IMR-90 (cell line): ENCODE data around the gene SAMM50. TPM values are rescaled to one million over a fixed set of nuclear protein-coding genes. Genes with fewer than 3 reads are reported as not detected.

ENCODE experiments used
- ATAC-seq: fragments of 200-7000 bp; cut with Tn5 transposase; 2 replicates; pipeline ENCODE4 v1.9.1; 2020; ENCODE audit warnings: low read depth, mild to moderate bottlenecking, moderate library complexity
- BruUV-seq: library from RNA; stranded (reverse); fragments of 400-500 nt; replicated peaks from 2 replicates; lab custom pipeline; 2021; lab: Mats Ljungman, UMichigan
- CTCF ChIA-PET: fragments of 300-600 bp; formaldehyde crosslinking; extraction: SDS; loops from one replicate; lab custom pipeline; 2021; ENCODE audit warnings: antibody characterized with exemption; lab: Yijun Ruan, JAX
- POLR2A ChIA-PET: fragments of 300-600 bp; sonication (Branson Sonifier 250); formaldehyde crosslinking; loops from one replicate; lab custom pipeline; 2022; ENCODE audit warnings: antibody characterized with exemption; ENCODE audit not compliant: unreplicated experiment; lab: Charles Lee
- DNase-seq: peaks from one replicate; pipeline ENCODE4 v3.0.0; 2013
- H2AFZ ChIP-seq: replicated peaks from 2 replicates; pipeline ENCODE3; 2013; ENCODE audit warnings: low read length, mild to moderate bottlenecking; ENCODE audit not compliant: poor library complexity
- H2AK5ac ChIP-seq: 2 replicates; pipeline ENCODE4 v1.6.1; 2013; ENCODE audit warnings: low read depth, low read length, inconsistent platforms
- H2AK9ac ChIP-seq: replicated peaks from 2 replicates; pipeline ENCODE3; 2013; ENCODE audit warnings: mild to moderate bottlenecking, low read depth, low read length, moderate library complexity; ENCODE audit not compliant: poor library complexity
- H2BK120ac ChIP-seq: 2 replicates; pipeline ENCODE4 v1.6.1; 2013; ENCODE audit warnings: low read depth, low read length, inconsistent platforms
- H2BK15ac ChIP-seq: 3 replicates; pipeline ENCODE4 v1.6.1; 2013; ENCODE audit warnings: low read depth, low read length, inconsistent platforms
- H2BK20ac ChIP-seq: 2 replicates; pipeline ENCODE4 v1.6.1; 2013; ENCODE audit warnings: low read depth, mild to moderate bottlenecking, inconsistent platforms, low read length, moderate library complexity
- H2BK5ac ChIP-seq: 2 replicates; pipeline ENCODE4 v1.6.1; 2013; ENCODE audit warnings: mild to moderate bottlenecking, low read depth, low read length, inconsistent platforms; ENCODE audit not compliant: poor library complexity, severe bottlenecking
- H3K14ac ChIP-seq: replicated peaks from 2 replicates; pipeline ENCODE4 v1.6.1; 2013; ENCODE audit warnings: low read depth, low read length, inconsistent platforms
- H3K18ac ChIP-seq: 2 replicates; pipeline ENCODE4 v1.6.1; 2013; ENCODE audit warnings: low read depth, low read length, control low read depth
- H3K23ac ChIP-seq: 2 replicates; pipeline ENCODE4 v1.6.1; 2013; ENCODE audit warnings: low read depth, low read length, inconsistent platforms
- H3K27ac ChIP-seq: 2 replicates; pipeline ENCODE4 v1.5.1; 2013; ENCODE audit warnings: mild to moderate bottlenecking, control low read depth, low read length; ENCODE audit not compliant: insufficient read depth
- H3K27me3 ChIP-seq: 2 replicates; pipeline ENCODE4 v1.6.1; 2013; ENCODE audit warnings: low read length; ENCODE audit not compliant: control insufficient read depth, insufficient read depth
- H3K36me3 ChIP-seq: 2 replicates; pipeline ENCODE4 v1.6.1; 2013; ENCODE audit warnings: low read length, mixed read lengths; ENCODE audit not compliant: control insufficient read depth, insufficient read depth
- H3K4ac ChIP-seq: 2 replicates; pipeline ENCODE4 v1.6.1; 2013; ENCODE audit warnings: low read depth, low read length, inconsistent platforms
- H3K4me1 ChIP-seq: 2 replicates; pipeline ENCODE4 v1.6.1; 2013; ENCODE audit warnings: low read length, mixed read lengths; ENCODE audit not compliant: control insufficient read depth, insufficient read depth
- H3K4me2 ChIP-seq: 2 replicates; pipeline ENCODE4 v1.6.1; 2013; ENCODE audit warnings: low read depth, mild to moderate bottlenecking, control low read depth, low read length, moderate library complexity
- H3K4me3 ChIP-seq: 2 replicates; pipeline ENCODE4 v1.5.1; 2013; ENCODE audit warnings: low read depth, mild to moderate bottlenecking, control low read depth, low read length, moderate library complexity; ENCODE audit not compliant: insufficient read depth
- H3K56ac ChIP-seq: 2 replicates; pipeline ENCODE4 v1.6.1; 2013; ENCODE audit warnings: low read length, inconsistent platforms; ENCODE audit not compliant: insufficient read depth; ENCODE audit errors: extremely low read depth
- H3K79me1 ChIP-seq, 2 experiments: 2 replicates each; pipeline ENCODE4 v1.6.1; 2013; ENCODE audit warnings: low read length in 2 of 2, inconsistent platforms in 1 of 2, low read depth in 1 of 2
- H3K9ac ChIP-seq: 2 replicates; pipeline ENCODE4 v1.6.1; 2013; ENCODE audit warnings: low read depth, low read length, control low read depth
- H3K9me1 ChIP-seq: 2 replicates; pipeline ENCODE4 v1.6.1; 2013; ENCODE audit warnings: low read length, inconsistent platforms; ENCODE audit not compliant: insufficient read depth
- H3K9me3 ChIP-seq: 2 replicates; pipeline ENCODE4 v1.6.1; 2013; ENCODE audit warnings: low read length; ENCODE audit not compliant: control insufficient read depth, insufficient read depth
- H4K20me1 ChIP-seq: 2 replicates; pipeline ENCODE4 v1.6.1; 2013; ENCODE audit warnings: low read length, inconsistent platforms; ENCODE audit not compliant: insufficient read depth
- H4K5ac ChIP-seq: 2 replicates; pipeline ENCODE4 v1.6.1; 2013; ENCODE audit warnings: mild to moderate bottlenecking, low read depth, low read length, control low read depth
- H4K8ac ChIP-seq, 2 experiments: 2 replicates each; pipeline ENCODE4 v1.6.1; 2013; ENCODE audit warnings: low read depth in 2 of 2, low read length in 2 of 2, control low read depth in 1 of 2, inconsistent platforms in 1 of 2
- H4K91ac ChIP-seq: 2 replicates; pipeline ENCODE4 v1.6.1; 2013; ENCODE audit warnings: low read depth, low read length, inconsistent platforms; ENCODE audit not compliant: insufficient read depth
- BHLHE40 ChIP-seq: fragments of 150-350 bp; IDR thresholded peaks from 2 replicates; pipeline ENCODE4 v1.6.1; 2016; ENCODE audit warnings: mild to moderate bottlenecking, low read depth, low read length
- CHD1 ChIP-seq: IDR thresholded peaks from 2 replicates; pipeline ENCODE4 v1.6.1; 2012; ENCODE audit warnings: low read depth, low read length, improper control_type of control experiment
- WGBS, 2 experiments: methylation state at CpG; one replicate each; pipeline versions ENCODE4 v1.1.5 to v1.1.7; 2013; ENCODE audit warnings: missing lambda C conversion rate in 2 of 2; ENCODE audit not compliant: insufficient read length in 1 of 2; ENCODE audit errors: extremely low coverage in 2 of 2; 5-methylcytosine and 5-hydroxymethylcytosine counted together
- dilution Hi-C: fragments of 300-500 bp; cut with HindIII; formaldehyde crosslinking; loops from one replicate; pipeline ENCODE4 v1.14.3; 2018; ENCODE audit warnings: low sequenced_read_pairs; ENCODE audit not compliant: unreplicated experiment
- in situ Hi-C: fragments of 300-500 bp; cut with MboI; formaldehyde crosslinking; loops from 3 replicates; pipeline ENCODE4 v1.14.3; 2019; ENCODE audit warnings: low sequenced_read_pairs, inconsistent platforms, mixed read lengths
- intact Hi-C: fragments of 100-400 bp; cut with micrococcal nuclease; formaldehyde crosslinking; loops from 2 replicates; pipeline ENCODE4 v1.10.0; 2022
- polyA plus RNA-seq, 3 experiments: library from polyadenylated mRNA; depleted of rRNA; stranded (reverse); fragments of >200 nt; gene quantifications; 2 replicates each; pipeline ENCODE4 v1.2.3, GENCODE V29; 2012; ENCODE audit warnings: low replicate concordance in 1 of 3
- total RNA-seq: library from RNA; depleted of rRNA; stranded (reverse); fragments of >200 nt; gene quantifications from 2 replicates; pipeline ENCODE4 v1.2.3, GENCODE V29; 2012

Gene SAMM50
- total and polyA plus RNA-seq, 2 of the 4 experiments (the other 2 are of a cell fraction) = 40.6 to 43.7 TPM

DNA sequence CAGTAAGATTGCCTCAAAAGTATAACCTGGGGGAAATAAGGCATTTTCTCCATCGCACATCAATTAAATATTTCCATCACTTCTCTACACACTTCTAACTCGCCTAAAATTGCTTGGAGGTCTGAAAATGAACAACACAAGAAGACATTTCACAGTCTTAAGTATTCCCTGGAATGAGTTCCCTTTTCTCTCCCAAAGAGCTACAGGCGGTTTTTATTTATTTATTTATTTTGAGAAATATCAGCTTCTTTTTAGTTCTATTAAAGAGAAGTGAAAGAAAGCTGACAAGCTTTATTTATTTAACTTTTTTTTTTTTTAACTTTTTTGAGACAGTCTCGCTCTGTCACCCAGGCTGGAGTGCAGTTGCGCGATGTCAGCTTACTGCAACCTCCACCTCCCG, 57.3 kb downstream of the SAMM50 start:
- no peak overlapping the region for H3K9ac ChIP-seq
- no peak overlapping the region for H3K4ac ChIP-seq
- in situ Hi-C loops = no loop called here
- H3K14ac ChIP-seq = no peak overlapping the region
- CTCF ChIA-PET = interaction anchor here (0.6 to 0.9 kb wide), 3 partner anchors 12 to 69 kb away, joined by 3 to 4 read pairs (median 4); partner anchors contain the start of gene PARVB
- dilution Hi-C loops = no loop called here
- H2AK9ac ChIP-seq = no peak overlapping the region
- no peak overlapping the region for H2BK20ac ChIP-seq
- 100% methylated on average over 3 of the region's 7 CpGs; no CpG with 5 or more reads in 1 of the 2 experiments for WGBS, 2 experiments
- H3K4me1 ChIP-seq = no peaks in the 10 kb centered on the region
- no peak overlapping the region for H2BK5ac ChIP-seq
- no peak overlapping the region for H4K8ac ChIP-seq
- no peak overlapping the region for H2BK120ac ChIP-seq
- H3K79me1 ChIP-seq = no peaks in the 10 kb centered on the region
- no TSS peak for BruUV-seq
- no peaks in the 10 kb centered on the region for H3K36me3 ChIP-seq
- no peaks in the 10 kb centered on the region for H3K9me3 ChIP-seq
- no peaks in the 10 kb centered on the region for H3K27me3 ChIP-seq
- POLR2A ChIA-PET = no interaction called here
- no peaks in the 10 kb centered on the region for H4K20me1 ChIP-seq
- no peak overlapping the region for H4K91ac ChIP-seq
- no peak overlapping the region for H3K4me3 ChIP-seq
- H3K9me1 ChIP-seq = peaks cover 2% of the 10 kb centered on the region; the same call in 1 of the 2 replicates
- TF ChIP-seq BHLHE40 (no peak), CHD1 (no peak)
- no peak overlapping the region for H2AK5ac ChIP-seq
- ATAC-seq (no peak), DNase-seq (no peak)
- no peak overlapping the region for H3K4me2 ChIP-seq
- H2BK15ac ChIP-seq = no peak overlapping the region
- intact Hi-C loops = no loop called here
- no peak overlapping the region for H3K18ac ChIP-seq
- H3K27ac ChIP-seq = no peak overlapping the region
- H3K23ac ChIP-seq = no peak overlapping the region
- H4K5ac ChIP-seq = no peak overlapping the region
- no peak overlapping the region for H2AFZ ChIP-seq
- no peak overlapping the region for H3K56ac ChIP-seq
